Progenitor cell of endocrine pancreas (in vitro differentiated cells): ENCODE data around the gene INO80. TPM values are rescaled to one million over a fixed set of nuclear protein-coding genes. Genes with fewer than 3 reads are reported as not detected.

Experiments
- DNase-seq: peaks from one replicate; pipeline ENCODE4 v3.0.0; 2021; ENCODE audit warnings: low spot score; ENCODE audit not compliant: unreplicated experiment
- H3K27ac Mint-ChIP-seq: 2 replicates; pipeline ENCODE4 v1.8.0; 2021; ENCODE audit warnings: mild to moderate bottlenecking, moderate library complexity, mixed read lengths
- H3K27me3 Mint-ChIP-seq: 2 replicates; pipeline ENCODE4 v1.8.0; 2021; ENCODE audit warnings: mixed read lengths
- H3K36me3 Mint-ChIP-seq: 2 replicates; pipeline ENCODE4 v1.8.0; 2022; ENCODE audit warnings: mixed read lengths; ENCODE audit not compliant: insufficient read depth
- H3K4me1 Mint-ChIP-seq: 2 replicates; pipeline ENCODE4 v1.8.0; 2021; ENCODE audit warnings: low read depth, mixed read lengths
- H3K4me3 Mint-ChIP-seq: 2 replicates; pipeline ENCODE4 v1.8.0; 2021; ENCODE audit warnings: low read depth, mild to moderate bottlenecking, moderate library complexity, mixed read lengths
- H3K9me3 Mint-ChIP-seq: 2 replicates; pipeline ENCODE4 v1.8.0; 2021; ENCODE audit warnings: low read depth, mixed read lengths
- CTCF ChIP-seq: fragments of 200-600 bp; sonication (generic); IDR thresholded peaks from one replicate; pipeline ENCODE4 v1.5.0; 2021; ENCODE audit warnings: antibody characterized with exemption, mild to moderate bottlenecking; ENCODE audit not compliant: unreplicated experiment
- total RNA-seq: library from RNA; stranded (reverse); gene quantifications from 2 replicates; pipeline ENCODE4 v1.2.1, GENCODE V29; 2021

The INO80 gene
- total RNA-seq, 1 donor from 2014 or later, result 28.1 TPM

- Mint-ChIP-seq H3K27ac (peak overlapping the region; percentile 97), H3K9me3 (no peaks in the 10 kb centered on the region), H3K4me3 (peak overlapping the region; percentile 84), H3K4me1 (peaks cover 4% of the 10 kb centered on the region), H3K27me3 (no peaks in the 10 kb centered on the region), H3K36me3 (peaks cover 3% of the 10 kb centered on the region)
- no peak for TF ChIP-seq CTCF
- no peak for DNase-seq
These were observed 396 bp downstream of the INO80 start for GRCh38 chr15:41115652-41116115.

- Mint-ChIP-seq H3K4me1 (peaks cover 4% of the 10 kb centered on the region), H3K27me3 (no peaks in the 10 kb centered on the region), H3K4me3 (peak overlapping the region; percentile 84), H3K27ac (peak overlapping the region; percentile 97), H3K36me3 (peaks cover 3% of the 10 kb centered on the region), H3K9me3 (no peaks in the 10 kb centered on the region)
- DNase-seq, result no peak
- TF ChIP-seq CTCF, result peak; percentile 39
These were observed 874 bp downstream of the INO80 start for GRCh38 chr15:41115161-41115651.

GRCh38 chr15:41106947-41107346, 9.1 kb downstream of the INO80 start:
- peak overlapping the region; percentile 40 for H3K27ac Mint-ChIP-seq
- TF ChIP-seq CTCF, result no peak
- H3K4me1 Mint-ChIP-seq, result peaks cover 5% of the 10 kb centered on the region
- no peak overlapping the region for H3K4me3 Mint-ChIP-seq
- peaks cover 10% of the 10 kb centered on the region for H3K36me3 Mint-ChIP-seq
- no peaks in the 10 kb centered on the region for H3K27me3 Mint-ChIP-seq
- H3K9me3 Mint-ChIP-seq, result no peaks in the 10 kb centered on the region
- no peak for DNase-seq

- TF ChIP-seq CTCF, result no peak
- no peaks in the 10 kb centered on the region for H3K27me3 Mint-ChIP-seq
- H3K9me3 Mint-ChIP-seq, result no peaks in the 10 kb centered on the region
- H3K36me3 Mint-ChIP-seq, result peaks cover 12% of the 10 kb centered on the region
- DNase-seq, result no peak
- no peak overlapping the region for H3K27ac Mint-ChIP-seq
- H3K4me1 Mint-ChIP-seq, result peaks cover 5% of the 10 kb centered on the region
- no peak overlapping the region for H3K4me3 Mint-ChIP-seq
These were observed 10.4 kb downstream of the INO80 start for GRCh38 chr15:41105348-41106334.

GRCh38 chr15:41104234-41104633, 11.8 kb downstream of the INO80 start:
- Mint-ChIP-seq H3K4me3 (no peak overlapping the region), H3K36me3 (peaks cover 13% of the 10 kb centered on the region), H3K4me1 (peaks cover 5% of the 10 kb centered on the region), H3K27me3 (no peaks in the 10 kb centered on the region), H3K9me3 (no peaks in the 10 kb centered on the region), H3K27ac (no peak overlapping the region)
- no peak for TF ChIP-seq CTCF
- no peak for DNase-seq
